GM13976 (cell line): ENCODE results near the gene RAB44.
"Not testable (repeated sequence)": the region's sequence is repeated elsewhere in the genome, so short reads cannot be mapped to it uniquely, and the experiment has no call there.

Source experiments
- DNase-seq: peaks from one replicate; pipeline ENCODE4 v3.0.0; 2012; ENCODE audit warnings: low spot score
- in situ Hi-C: fragments of 300-500 bp; cut with MboI; formaldehyde crosslinking; loops from one replicate; pipeline ENCODE4 v1.12.0; 2022; ENCODE audit warnings: low sequenced_read_pairs, mixed read lengths, inconsistent platforms; ENCODE audit not compliant: unreplicated experiment
- TF ChIP-seq, protein P1 (sequence below): IDR thresholded peaks from 2 replicates; pipeline ENCODE4 v1.5.1; 2012; ENCODE audit warnings: borderline replicate concordance, mild to moderate bottlenecking; ENCODE audit not compliant: insufficient read depth; ENCODE audit errors: extremely low read depth, missing control alignments, control extremely low read depth

Gene RAB44

GRCh38 chr6:36718560-36718959, 20.9 kb downstream of the RAB44 start:
- TF ChIP-seq, protein P1, sequence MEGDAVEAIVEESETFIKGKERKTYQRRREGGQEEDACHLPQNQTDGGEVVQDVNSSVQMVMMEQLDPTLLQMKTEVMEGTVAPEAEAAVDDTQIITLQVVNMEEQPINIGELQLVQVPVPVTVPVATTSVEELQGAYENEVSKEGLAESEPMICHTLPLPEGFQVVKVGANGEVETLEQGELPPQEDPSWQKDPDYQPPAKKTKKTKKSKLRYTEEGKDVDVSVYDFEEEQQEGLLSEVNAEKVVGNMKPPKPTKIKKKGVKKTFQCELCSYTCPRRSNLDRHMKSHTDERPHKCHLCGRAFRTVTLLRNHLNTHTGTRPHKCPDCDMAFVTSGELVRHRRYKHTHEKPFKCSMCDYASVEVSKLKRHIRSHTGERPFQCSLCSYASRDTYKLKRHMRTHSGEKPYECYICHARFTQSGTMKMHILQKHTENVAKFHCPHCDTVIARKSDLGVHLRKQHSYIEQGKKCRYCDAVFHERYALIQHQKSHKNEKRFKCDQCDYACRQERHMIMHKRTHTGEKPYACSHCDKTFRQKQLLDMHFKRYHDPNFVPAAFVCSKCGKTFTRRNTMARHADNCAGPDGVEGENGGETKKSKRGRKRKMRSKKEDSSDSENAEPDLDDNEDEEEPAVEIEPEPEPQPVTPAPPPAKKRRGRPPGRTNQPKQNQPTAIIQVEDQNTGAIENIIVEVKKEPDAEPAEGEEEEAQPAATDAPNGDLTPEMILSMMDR: no peak
- in situ Hi-C loops: no loop called here
- DNase-seq: no peak

DNA sequence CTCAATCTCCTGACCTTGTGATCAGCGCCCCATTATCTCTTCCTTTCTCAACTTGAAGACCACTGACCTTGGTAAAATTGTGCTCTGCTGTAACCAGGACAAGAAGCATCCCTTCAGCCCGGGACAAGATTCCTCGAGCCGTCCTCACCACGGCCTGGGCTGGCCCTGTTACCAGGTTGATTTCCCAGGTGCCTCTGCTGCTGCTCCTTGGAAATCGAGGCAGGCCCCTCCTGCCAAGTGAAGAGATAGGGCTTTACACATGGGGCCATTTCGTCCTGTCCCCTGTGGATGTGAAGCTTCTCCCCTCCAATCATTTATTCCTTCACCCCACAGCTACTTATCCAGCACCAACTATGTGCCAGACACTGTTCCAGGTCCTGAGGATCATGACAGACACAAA, 21.5 kb downstream of the RAB44 start:
- in situ Hi-C loops: no loop called here
- TF ChIP-seq, protein P1: no peak
- DNase-seq: no peak

- TF ChIP-seq, protein P1: no peak
- DNase-seq: no peak
- in situ Hi-C loops: no loop called here
Observed at GRCh38 chr6:36720251-36721141, 22.9 kb downstream of the RAB44 start.

GRCh38 chr6:36721369-36722140, 23.9 kb downstream of the RAB44 start:
- in situ Hi-C loops: no loop called here
- TF ChIP-seq, protein P1: no peak
- DNase-seq: no peak

DNA sequence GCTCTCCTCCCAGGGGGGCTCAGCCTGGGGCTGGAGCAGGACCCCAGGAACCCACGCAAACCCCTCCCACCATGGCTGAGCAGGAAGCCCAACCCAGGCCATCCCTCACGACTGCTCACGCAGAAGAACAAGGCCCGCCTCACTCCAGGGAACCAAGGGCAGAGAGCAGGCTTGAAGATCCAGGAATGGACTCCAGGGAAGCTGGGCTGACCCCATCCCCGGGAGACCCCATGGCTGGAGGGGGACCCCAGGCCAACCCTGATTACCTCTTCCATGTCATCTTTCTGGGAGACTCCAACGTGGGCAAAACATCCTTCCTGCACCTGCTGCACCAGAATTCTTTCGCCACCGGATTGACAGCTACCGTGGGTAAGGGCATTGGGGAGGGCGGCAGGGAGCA, 24.7 kb downstream of the RAB44 start:
- no peak for DNase-seq
- in situ Hi-C loops: no loop called here
- TF ChIP-seq, protein P1: no peak

DNA sequence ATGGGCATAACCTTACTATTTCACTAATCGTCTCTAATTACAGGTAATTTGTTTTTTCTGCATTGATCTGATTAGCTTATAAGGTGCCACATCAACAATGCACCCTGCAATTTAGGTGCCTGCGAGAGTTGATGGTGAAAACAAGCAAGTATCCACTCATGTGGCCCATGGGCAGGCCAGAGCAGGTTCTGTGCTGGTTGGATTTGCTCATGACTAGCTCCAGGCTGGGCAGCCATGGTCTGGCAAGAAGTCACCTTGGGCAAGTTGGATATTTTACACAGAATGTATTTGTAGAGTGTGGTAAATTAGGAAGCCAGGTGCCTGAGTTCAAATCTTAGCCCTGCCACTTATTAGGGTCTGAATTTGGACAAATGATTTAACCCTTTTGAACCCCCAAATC, 25.3 kb downstream of the RAB44 start:
- in situ Hi-C loops: no loop called here
- DNase-seq: no peak
- TF ChIP-seq, protein P1: no peak

GRCh38 chr6:36723992-36724391, 26.4 kb downstream of the RAB44 start:
- in situ Hi-C loops, DNase-seq: not testable (repeated sequence)
